ENCODE data around the gene DMTF1.

GRCh38 chr7:87225696-87226095 lies 73.4 kb downstream of the DMTF1 start:
- TF ChIP-seq CTCF (conservative IDR thresholded peaks at IDR 0.05 in 1 of 2, IDR thresholded peaks at IDR 0.05 in 1 of 2; ENCODE audit: low read depth in 1 of 2, low read length in 2 of 2) (no peak), EZH2 (IDR thresholded peaks at IDR 0.05; ENCODE audit: low read length, missing control alignments) (no peak)

Data from fibroblast of lung (primary cell).